ENCODE results near the gene RALGPS1.

RALGPS1 gene

DNA sequence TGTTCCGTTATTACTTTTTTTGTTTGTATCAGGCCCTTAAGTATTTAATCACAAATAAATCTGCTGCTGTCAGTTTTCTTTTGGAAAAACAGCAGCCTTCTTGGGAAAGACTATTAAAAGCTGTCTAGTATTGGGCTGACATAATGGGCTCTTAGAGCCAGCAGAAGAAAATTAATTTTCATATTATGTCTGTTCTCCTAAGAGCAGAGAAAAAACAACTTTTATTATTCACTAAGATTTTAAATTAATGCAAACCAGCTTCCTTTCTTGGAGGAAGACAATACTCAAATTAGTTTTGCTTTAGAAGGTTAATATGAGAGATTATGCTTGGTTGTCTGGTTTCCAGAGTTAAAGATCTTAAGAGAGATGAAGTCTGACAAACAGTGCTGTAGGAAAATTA is 319.4 kb downstream of the RALGPS1 start:
- no peak for DNase-seq

- no peak for DNase-seq
These were observed 323.2 kb downstream of the RALGPS1 start for GRCh38 chr9:127237801-127238200.

DNA sequence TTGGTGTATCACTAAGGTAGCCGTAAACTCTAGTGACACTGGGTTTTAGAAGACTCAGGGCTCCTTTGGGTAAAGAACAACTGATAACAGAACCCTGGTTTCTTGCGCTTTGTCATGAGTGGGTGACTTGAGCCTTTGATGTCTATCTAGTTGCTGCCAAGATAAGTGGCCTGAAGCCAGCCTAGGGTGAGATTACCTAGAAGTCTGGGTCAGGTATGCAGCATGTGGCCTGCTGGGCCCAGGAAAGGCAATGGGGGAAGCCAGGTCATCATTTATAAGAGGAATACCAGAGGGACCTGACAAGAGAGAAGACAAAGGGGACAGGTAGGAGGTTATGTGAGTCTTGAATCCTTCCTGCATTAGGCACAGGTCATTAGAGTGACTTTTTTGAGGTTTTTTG is 326.8 kb downstream of the RALGPS1 start:
- no peak for DNase-seq

GRCh38 chr9:127244609-127245601 is 330.3 kb downstream of the RALGPS1 start:
- peak; percentile 71 to 99 (median 96) for DNase-seq

- no peak for DNase-seq
These were observed 331.1 kb downstream of the RALGPS1 start for GRCh38 chr9:127245637-127246164.

DNA sequence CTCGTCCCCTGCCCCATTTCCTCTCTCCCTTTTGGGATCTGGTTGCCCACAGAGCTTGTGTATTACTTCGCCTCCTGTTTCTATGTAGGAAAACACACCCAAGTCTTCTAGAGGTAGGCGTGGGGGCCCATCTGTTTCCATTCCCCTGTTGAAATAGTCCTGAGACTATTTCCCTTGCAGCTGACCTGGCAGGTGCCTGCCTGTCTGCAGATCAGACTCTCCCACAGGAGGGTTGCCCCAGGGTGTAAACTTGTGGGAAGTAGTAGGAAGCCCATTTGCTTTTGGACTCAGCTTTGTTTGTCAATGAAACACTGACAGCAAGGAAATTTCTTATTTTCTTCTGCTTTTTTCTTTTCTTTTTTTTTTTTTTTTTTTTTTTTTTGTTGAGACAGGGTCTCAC is 333.7 kb downstream of the RALGPS1 start:
- no peak for DNase-seq

DNA sequence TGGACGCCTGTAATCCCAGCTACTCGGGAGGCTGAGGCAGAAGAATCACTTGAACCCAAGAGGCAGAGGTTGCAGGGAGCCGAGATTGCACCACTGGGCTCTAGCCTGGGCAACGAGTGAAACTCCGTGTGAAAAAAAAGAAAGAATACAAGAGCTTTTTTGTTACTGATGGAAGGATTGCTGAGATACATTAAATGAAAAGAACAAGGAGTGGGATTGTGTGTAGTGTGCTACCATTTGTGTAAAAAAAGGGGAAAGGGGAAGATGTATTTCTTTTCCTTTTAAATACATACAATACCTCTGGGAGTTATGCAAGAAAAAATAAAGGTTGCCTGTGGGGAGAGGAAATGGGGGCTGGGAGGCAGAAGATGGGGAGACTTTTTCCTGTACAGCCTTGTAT is 335.3 kb downstream of the RALGPS1 start:
- no peak for DNase-seq

DNA sequence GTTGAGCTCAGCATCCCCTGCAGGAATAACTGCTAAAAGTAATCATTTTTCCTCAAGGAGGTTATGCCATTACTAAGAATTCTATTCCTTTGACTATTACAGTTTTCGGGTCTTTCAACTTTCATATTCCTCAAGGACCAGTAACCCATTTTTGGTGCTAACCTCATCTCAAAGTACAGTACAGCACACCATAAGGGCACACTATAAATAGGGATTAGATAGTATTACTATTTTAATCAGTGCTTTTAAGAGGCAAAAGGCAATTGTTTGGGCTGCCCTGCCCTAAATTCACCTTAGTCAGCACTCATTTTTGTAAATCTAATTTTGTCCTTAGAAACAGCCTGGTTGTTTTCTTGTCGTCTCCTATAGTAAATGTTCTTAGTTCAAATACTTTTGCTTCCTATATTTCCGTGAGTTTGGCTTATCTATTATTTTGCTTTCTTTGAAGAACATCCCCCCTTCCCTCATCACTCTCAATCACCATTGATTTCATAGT is 336.4 kb downstream of the RALGPS1 start:
- DNase-seq, result no peak

- no peak for DNase-seq
These were observed 338.1 kb downstream of the RALGPS1 start for GRCh38 chr9:127252410-127253318.

GRCh38 chr9:127253446-127253845 is 338.9 kb downstream of the RALGPS1 start:
- DNase-seq, result peak in 23 of 58 donors; percentile 6 to 64 (median 31)

DNA sequence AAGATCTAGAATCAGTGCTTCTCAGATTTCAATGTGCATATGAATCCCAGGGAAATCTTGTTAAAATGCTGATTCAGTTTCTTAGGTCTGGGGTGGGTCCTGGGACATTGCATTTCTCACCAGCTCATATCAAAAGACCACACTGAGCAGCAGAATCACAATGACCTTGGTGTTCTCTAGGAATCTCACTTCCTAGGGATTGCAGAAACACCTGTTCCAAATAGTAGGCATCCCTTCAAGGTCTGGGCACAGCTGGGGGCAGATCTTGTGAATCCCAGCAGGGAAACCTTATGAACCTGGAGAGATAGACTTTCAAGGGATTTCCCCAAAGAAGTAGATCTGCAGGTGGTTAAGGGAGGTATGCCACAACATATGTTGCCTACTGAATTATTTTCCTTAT is 341.1 kb downstream of the RALGPS1 start:
- DNase-seq, result no peak

DNA sequence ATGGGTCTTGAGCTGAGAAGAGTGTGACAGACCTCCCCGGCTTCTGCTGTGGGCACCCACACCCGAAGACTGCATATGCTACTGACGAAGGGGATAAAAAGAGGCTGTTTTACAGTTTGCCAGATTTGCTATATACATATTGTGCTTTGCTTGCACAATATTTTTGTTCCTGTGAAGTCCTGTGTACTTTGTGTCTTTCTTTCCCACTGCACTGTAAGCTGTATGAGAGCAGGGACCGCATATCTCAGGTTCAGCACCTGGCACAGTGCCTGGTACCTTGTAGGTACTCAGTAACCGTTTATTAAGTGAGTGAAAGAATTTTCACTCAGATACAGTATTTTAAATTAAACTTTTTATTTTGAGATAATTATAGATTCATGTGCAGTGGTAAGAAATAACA is 341.7 kb downstream of the RALGPS1 start:
- DNase-seq, result peak in 2 of 58 donors; percentile 12 to 28

GRCh38 chr9:127258606-127259471 is 344.3 kb downstream of the RALGPS1 start:
- no peak for DNase-seq

- DNase-seq, result peak in 33 of 58 donors; percentile 22 to 82 (median 45)
These were observed 348.0 kb downstream of the RALGPS1 start for GRCh38 chr9:127262602-127263001.

- peak in 18 of 58 donors; percentile 11 to 46 (median 28) for DNase-seq
These were observed 348.7 kb downstream of the RALGPS1 start for GRCh38 chr9:127263237-127263636.

DNA sequence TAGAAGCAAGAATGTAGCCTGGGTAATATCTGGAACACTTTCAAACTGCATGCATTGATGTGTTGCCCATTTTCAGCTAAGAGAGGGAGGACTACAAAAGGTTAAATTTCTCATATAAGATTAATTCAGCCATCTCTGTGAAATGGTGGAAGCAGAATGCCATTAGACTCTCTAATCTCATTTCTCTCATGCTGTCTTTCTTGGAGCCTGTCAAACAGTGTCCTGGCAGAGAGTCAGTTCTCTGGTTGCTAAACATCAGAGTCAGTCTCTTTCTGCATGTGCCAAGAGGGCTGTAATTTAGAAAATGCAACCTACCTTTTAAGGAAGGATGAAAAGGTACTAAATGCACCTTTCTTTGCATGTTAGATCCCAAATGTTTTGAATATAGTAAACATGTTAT is 349.1 kb downstream of the RALGPS1 start:
- peak in 7 of 58 donors; percentile 11 to 74 (median 26) for DNase-seq

GRCh38 chr9:127264462-127265219 is 350.1 kb downstream of the RALGPS1 start, which contains the start of gene GARNL3:
TSS of gene GARNL3 (plus strand) at chr9:127264774. CDS start at chr9:127264878, 104 bp downstream.
- peak in 20 of 58 donors; percentile 10 to 64 (median 28) for DNase-seq

DNA sequence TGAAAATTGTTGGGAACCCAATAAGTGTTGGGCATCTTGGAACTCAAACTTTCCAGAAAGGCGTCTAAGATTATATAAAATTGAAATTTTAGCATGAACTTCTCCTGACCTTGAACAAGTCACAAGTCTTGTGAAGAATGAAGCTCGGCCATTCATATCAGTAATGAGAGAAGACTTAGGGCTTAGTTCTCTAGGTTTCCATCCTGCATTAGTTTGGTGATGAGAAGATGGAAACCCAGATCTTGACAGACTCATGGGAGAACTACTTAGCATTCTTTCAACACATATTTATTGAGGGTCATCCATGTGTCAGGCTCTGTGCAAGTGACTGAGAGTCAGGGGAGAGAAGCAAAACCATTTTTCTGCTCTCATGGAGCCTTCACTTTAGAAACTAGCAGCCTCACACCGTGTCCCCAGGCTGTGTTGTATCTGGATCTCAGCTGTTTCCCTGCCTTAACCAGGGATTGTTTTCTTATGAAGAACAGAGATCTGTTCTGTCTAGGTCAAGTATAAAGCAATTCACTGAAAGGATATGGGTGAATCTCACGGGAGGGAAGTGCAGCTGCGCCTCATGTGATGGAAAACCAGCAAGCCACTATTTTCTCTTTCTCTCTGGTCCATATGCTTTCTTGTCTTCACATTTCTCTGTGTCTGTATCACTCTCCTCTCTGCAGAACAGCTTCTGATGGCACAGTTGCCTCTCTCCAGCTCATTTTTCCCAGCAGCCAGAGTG is 353.4 kb downstream of the RALGPS1 start:
- DNase-seq, result peak in 3 of 58 donors; percentile 20 to 44 (median 33)

GRCh38 chr9:127269449-127269848 is 354.9 kb downstream of the RALGPS1 start:
- DNase-seq, result no peak
